HG03520 (cell line): Measurements from ENCODE around the gene KRT4.

Experiments
- ATAC-seq: cut with Tn5 transposase; IDR thresholded peaks from one replicate; pipeline ENCODE4 v1.9.1; 2021; ENCODE audit warnings: mild to moderate bottlenecking, moderate library complexity; ENCODE audit not compliant: unreplicated experiment

KRT4 gene

GRCh38 chr12:52837413-52837741, 23.5 kb upstream of the KRT4 start:
- ATAC-seq: no peak

GRCh38 chr12:52836491-52837412, 22.8 kb upstream of the KRT4 start:
- no peak for ATAC-seq

GRCh38 chr12:52836042-52836466, 22.1 kb upstream of the KRT4 start:
- ATAC-seq: no peak

GRCh38 chr12:52835271-52836041, 21.5 kb upstream of the KRT4 start:
- no peak for ATAC-seq

GRCh38 chr12:52834727-52835001, 20.7 kb upstream of the KRT4 start:
- no peak for ATAC-seq

GRCh38 chr12:52833922-52834726, 20.2 kb upstream of the KRT4 start, which contains the start of gene KRT79:
TSS of gene KRT79 (minus strand) at chr12:52834311. CDS start at chr12:52834260, 51 bp downstream.
- ATAC-seq: no peak

GRCh38 chr12:52832985-52833905, 19.3 kb upstream of the KRT4 start:
- ATAC-seq: no peak

- no peak for ATAC-seq
Observed at GRCh38 chr12:52832451-52832850, 18.5 kb upstream of the KRT4 start.

GRCh38 chr12:52831251-52831650, 17.3 kb upstream of the KRT4 start:
- no peak for ATAC-seq

GRCh38 chr12:52829986-52830770, 16.3 kb upstream of the KRT4 start:
- no peak for ATAC-seq

- ATAC-seq: no peak
Observed at GRCh38 chr12:52828591-52829021, 14.7 kb upstream of the KRT4 start.

- ATAC-seq: no peak
Observed at GRCh38 chr12:52828156-52828555, 14.2 kb upstream of the KRT4 start.

- no peak for ATAC-seq
Observed at GRCh38 chr12:52827499-52828090, 13.7 kb upstream of the KRT4 start.

- ATAC-seq: no peak
Observed at GRCh38 chr12:52826611-52827498, 12.9 kb upstream of the KRT4 start.

- no peak for ATAC-seq
Observed at GRCh38 chr12:52825961-52826360, 12.0 kb upstream of the KRT4 start.

- ATAC-seq: no peak
Observed at GRCh38 chr12:52824741-52825410, 11.0 kb upstream of the KRT4 start.

GRCh38 chr12:52823761-52824450, 10.0 kb upstream of the KRT4 start:
- ATAC-seq: no peak
